Neuron (in vitro differentiated cells): ENCODE measurements around the gene CD48.

Experiments
- H2AFZ ChIP-seq: one replicate; pipeline ENCODE4 v1.6.1; 2013; ENCODE audit warnings: low read depth, mild to moderate bottlenecking, inconsistent platforms, low read length, moderate library complexity
- H3K27me3 ChIP-seq: one replicate; pipeline ENCODE4 v1.6.1; 2013; ENCODE audit warnings: low read length; ENCODE audit not compliant: insufficient read depth
- H3K36me3 ChIP-seq: one replicate; pipeline ENCODE4 v1.6.1; 2013; ENCODE audit warnings: low read length; ENCODE audit not compliant: insufficient read depth
- H3K4me1 ChIP-seq: one replicate; pipeline ENCODE4 v1.6.1; 2013; ENCODE audit warnings: low read length; ENCODE audit not compliant: insufficient read depth
- H3K4me3 ChIP-seq: 2 replicates; pipeline ENCODE4 v1.5.1; 2013; ENCODE audit warnings: mild to moderate bottlenecking, low read length, moderate library complexity
- H3K9me3 ChIP-seq: one replicate; pipeline ENCODE4 v1.6.1; 2013; ENCODE audit warnings: low read length

Gene CD48

GRCh38 chr1:160672789-160673695 lies 38.6 kb downstream of the CD48 start:
- Histone ChIP-seq H3K36me3 (no peaks in the 10 kb centered on the region), H2AFZ (no peak overlapping the region), H3K4me1 (no peaks in the 10 kb centered on the region), H3K4me3 (no peak overlapping the region), H3K9me3 (no peaks in the 10 kb centered on the region), H3K27me3 (peaks cover 9% of the 10 kb centered on the region)

DNA sequence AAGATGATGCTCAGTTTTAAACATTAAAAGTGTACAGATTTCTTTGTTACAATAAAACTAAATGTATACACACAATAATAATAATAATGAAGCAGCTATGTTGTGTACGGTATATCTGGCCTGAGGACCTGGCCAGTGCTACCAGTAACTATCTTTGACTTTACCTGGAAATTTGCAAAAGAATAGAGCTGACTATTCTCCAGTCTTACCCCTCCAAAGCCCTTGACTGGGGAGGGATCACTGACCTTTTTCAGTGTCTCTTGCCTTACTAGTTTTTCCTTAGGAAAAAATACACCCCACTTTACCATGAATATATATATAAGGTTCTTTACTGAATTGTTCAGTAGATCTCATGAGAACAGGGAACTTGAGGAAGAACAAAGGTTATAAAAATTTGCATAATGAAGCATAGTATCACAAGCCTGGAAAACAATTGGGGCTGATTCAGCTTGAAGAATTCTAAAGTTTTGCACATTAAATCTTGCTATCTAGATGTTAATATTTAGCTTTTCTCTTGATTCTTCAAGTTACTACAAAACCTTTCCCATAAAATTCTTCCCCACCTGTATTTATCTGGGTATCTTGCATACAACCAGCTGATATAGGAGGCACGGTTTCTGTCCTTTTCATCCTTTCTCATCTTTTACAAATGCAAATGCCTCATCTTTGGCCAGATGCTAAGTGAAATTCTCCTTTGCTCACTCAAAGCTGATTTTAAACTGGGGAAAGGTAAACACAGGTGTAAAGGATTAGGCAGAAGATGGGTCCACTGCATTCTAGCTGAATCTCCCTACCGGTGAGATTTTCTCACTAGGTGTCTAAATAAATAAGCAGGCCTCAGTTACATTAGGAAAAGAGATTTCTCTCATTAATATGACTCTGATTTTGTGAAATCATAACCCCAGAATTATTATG lies 39.8 kb downstream of the CD48 start:
- no peaks in the 10 kb centered on the region for H3K4me1 ChIP-seq
- no peaks in the 10 kb centered on the region for H3K36me3 ChIP-seq
- no peak overlapping the region for H3K4me3 ChIP-seq
- H3K27me3 ChIP-seq: peaks cover 9% of the 10 kb centered on the region
- H3K9me3 ChIP-seq: no peaks in the 10 kb centered on the region
- H2AFZ ChIP-seq: no peak overlapping the region

- Histone ChIP-seq H3K36me3 (no peaks in the 10 kb centered on the region), H3K4me3 (no peak overlapping the region), H3K4me1 (no peaks in the 10 kb centered on the region), H3K9me3 (no peaks in the 10 kb centered on the region), H3K27me3 (peaks cover 9% of the 10 kb centered on the region), H2AFZ (no peak overlapping the region)
Measured at GRCh38 chr1:160670701-160671100, 40.9 kb downstream of the CD48 start.

DNA sequence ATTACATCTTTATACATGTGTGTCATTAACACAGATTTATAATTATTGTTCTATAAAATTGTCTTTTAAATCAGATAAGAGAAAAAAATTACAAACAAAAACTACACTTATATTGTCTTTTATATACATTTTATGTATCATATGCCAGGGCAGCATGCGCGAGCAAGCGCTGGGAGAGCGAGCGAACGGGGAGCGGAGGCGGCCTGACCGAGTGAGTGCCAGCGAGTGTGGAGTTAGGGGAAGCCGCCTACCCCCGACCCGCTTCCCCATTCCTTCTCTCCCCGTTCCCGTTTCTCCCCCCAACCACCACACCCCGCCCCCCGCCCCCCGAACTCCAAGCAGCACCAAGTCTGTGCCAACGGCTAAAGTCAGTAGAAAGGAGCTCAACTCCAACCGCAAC lies 41.8 kb downstream of the CD48 start:
- Histone ChIP-seq H3K36me3 (no peaks in the 10 kb centered on the region), H3K4me1 (no peaks in the 10 kb centered on the region), H2AFZ (no peak overlapping the region), H3K4me3 (no peak overlapping the region), H3K27me3 (peaks cover 9% of the 10 kb centered on the region), H3K9me3 (no peaks in the 10 kb centered on the region)

GRCh38 chr1:160669276-160669675 lies 42.3 kb downstream of the CD48 start:
- Histone ChIP-seq H3K9me3 (no peaks in the 10 kb centered on the region), H3K36me3 (no peaks in the 10 kb centered on the region), H3K4me1 (no peaks in the 10 kb centered on the region), H3K4me3 (no peak overlapping the region), H3K27me3 (peaks cover 9% of the 10 kb centered on the region), H2AFZ (no peak overlapping the region)

DNA sequence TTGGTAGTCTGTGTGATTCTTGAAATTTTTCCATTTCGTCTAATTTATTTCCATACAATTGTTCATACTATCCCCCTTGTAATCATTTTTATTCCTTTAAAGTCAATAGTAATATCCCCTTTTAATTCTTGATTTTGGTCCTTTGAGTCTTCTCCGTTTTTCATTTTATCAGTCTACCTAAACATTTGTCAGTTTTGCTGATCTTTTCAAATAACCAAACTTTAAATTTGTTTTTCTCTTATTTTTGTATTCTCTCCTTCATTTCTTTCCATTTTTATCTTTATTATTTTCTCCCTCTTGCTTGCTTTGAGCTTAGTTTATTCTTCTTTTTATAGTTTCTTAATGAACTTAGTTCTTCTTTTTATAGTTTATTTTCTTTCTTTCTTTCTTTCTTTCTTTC lies 43.7 kb downstream of the CD48 start:
- Histone ChIP-seq H3K4me1 (no peaks in the 10 kb centered on the region), H3K36me3 (no peaks in the 10 kb centered on the region), H3K27me3 (peaks cover 3% of the 10 kb centered on the region), H3K4me3 (no peak overlapping the region), H2AFZ (no peak overlapping the region), H3K9me3 (no peaks in the 10 kb centered on the region)

GRCh38 chr1:160666079-160666442 lies 45.6 kb downstream of the CD48 start:
- H3K36me3 ChIP-seq: no peaks in the 10 kb centered on the region
- no peak overlapping the region for H2AFZ ChIP-seq
- no peaks in the 10 kb centered on the region for H3K9me3 ChIP-seq
- H3K27me3 ChIP-seq: peaks cover 3% of the 10 kb centered on the region
- no peak overlapping the region for H3K4me3 ChIP-seq
- no peaks in the 10 kb centered on the region for H3K4me1 ChIP-seq

- no peaks in the 10 kb centered on the region for H3K36me3 ChIP-seq
- no peak overlapping the region for H2AFZ ChIP-seq
- H3K9me3 ChIP-seq: no peaks in the 10 kb centered on the region
- no peaks in the 10 kb centered on the region for H3K4me1 ChIP-seq
- H3K27me3 ChIP-seq: peaks cover under 1% of the 10 kb centered on the region
- no peak overlapping the region for H3K4me3 ChIP-seq
Measured at GRCh38 chr1:160665330-160666078, 46.1 kb downstream of the CD48 start.

DNA sequence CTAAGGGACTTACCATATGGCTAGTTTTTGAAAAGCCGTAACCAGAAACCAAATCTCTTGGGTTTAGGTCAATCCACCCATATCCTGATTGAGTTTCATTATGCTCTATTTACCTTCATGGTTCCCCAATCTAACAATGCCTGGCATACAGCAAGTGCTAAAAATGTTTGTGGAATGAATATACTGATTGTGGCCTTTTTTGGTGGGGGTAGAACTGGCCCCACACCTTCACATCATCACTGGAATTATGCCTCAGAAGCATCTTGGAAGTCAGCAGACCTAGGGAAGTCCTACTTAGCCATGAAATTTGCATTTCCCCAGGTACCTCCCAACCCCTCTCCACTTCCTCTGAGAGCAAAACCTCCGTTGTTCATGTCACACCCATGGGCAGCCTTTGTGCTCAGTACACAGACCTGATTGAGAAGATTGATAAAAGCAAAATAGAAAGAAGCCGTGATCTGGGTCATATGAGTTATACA lies 47.0 kb downstream of the CD48 start:
- no peaks in the 10 kb centered on the region for H3K4me1 ChIP-seq
- H3K36me3 ChIP-seq: no peaks in the 10 kb centered on the region
- no peak overlapping the region for H2AFZ ChIP-seq
- no peaks in the 10 kb centered on the region for H3K27me3 ChIP-seq
- H3K4me3 ChIP-seq: no peak overlapping the region
- H3K9me3 ChIP-seq: no peaks in the 10 kb centered on the region

DNA sequence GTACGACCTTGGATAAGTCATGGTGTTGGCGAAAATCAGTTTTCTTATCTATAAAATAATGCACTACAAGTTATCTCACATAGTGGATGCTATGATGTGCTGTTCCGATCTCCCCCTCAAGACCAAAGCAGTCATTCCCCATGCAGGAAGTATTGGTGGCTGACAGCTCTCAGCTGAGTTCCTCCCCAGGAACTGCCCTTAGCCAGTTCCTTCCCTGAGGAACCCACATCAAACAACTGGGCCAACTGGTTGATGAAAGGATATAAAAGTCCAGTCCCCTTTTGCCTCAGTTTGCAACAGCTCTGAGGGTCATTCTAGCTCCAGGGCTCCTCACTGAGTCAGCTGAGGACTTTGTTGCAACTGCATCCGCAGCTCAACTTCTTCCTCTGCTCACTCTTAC lies 48.7 kb downstream of the CD48 start:
- Histone ChIP-seq H2AFZ (no peak overlapping the region), H3K9me3 (no peaks in the 10 kb centered on the region), H3K4me3 (no peak overlapping the region), H3K4me1 (no peaks in the 10 kb centered on the region), H3K27me3 (no peaks in the 10 kb centered on the region), H3K36me3 (no peaks in the 10 kb centered on the region)

GRCh38 chr1:160659566-160659965 lies 52.1 kb downstream of the CD48 start:
- Histone ChIP-seq H3K4me1 (no peaks in the 10 kb centered on the region), H3K36me3 (no peaks in the 10 kb centered on the region), H3K9me3 (no peaks in the 10 kb centered on the region), H2AFZ (no peak overlapping the region), H3K4me3 (no peak overlapping the region), H3K27me3 (no peaks in the 10 kb centered on the region)

GRCh38 chr1:160658814-160659193 lies 52.8 kb downstream of the CD48 start:
- Histone ChIP-seq H3K27me3 (no peaks in the 10 kb centered on the region), H3K4me3 (no peak overlapping the region), H2AFZ (no peak overlapping the region), H3K36me3 (no peaks in the 10 kb centered on the region), H3K4me1 (no peaks in the 10 kb centered on the region), H3K9me3 (no peaks in the 10 kb centered on the region)
